NCI-H1417 treated with DMSO at 0.1 percent for 48 hours (cell line): ENCODE data around the gene CLK3.

Experiments
- DNase-seq: peaks from one replicate; lab custom pipeline; 2025; lab: John Stamatoyannopoulos, UW

Gene CLK3

DNA sequence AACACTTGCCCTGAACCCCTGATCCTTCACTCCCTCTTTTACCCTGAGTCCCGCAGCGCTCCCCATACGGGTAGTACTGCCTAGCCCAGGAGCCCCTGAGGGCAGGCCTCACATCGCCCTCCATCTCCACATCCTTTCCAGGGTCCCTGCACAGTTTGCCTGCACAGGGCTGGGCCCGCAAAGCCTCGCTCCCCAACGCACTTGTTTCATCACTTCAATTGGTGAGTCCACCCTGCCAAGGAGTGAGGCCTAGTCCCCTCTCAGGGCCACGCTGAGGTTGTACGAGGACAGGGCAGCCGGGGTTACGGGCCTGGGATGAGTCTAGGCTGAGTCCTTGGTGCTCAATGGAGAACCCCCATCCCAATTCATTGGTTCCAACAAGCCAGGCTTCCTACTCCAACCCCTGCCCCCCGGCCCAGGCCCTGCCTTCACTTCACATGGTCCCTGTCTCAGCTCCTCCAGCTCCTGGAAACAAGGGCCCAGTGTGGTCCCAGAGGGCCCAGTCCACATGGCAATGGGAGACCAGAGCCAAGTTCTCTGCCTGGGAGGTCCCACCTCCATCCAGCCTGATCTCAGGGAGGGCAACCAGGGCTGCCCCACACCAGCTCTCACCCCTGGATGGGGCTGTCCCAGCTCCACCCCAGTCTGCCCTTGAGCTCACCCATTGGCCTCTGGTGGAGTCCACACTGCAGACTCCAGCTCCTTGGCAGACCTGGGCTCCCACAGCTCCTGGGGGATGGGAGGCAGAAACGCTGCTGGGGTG, 12.4 kb upstream of the CLK3 start:
- no peak for DNase-seq

- DNase-seq = no peak
Observed at GRCh38 chr15:74603789-74604705, 11.6 kb upstream of the CLK3 start.

DNA sequence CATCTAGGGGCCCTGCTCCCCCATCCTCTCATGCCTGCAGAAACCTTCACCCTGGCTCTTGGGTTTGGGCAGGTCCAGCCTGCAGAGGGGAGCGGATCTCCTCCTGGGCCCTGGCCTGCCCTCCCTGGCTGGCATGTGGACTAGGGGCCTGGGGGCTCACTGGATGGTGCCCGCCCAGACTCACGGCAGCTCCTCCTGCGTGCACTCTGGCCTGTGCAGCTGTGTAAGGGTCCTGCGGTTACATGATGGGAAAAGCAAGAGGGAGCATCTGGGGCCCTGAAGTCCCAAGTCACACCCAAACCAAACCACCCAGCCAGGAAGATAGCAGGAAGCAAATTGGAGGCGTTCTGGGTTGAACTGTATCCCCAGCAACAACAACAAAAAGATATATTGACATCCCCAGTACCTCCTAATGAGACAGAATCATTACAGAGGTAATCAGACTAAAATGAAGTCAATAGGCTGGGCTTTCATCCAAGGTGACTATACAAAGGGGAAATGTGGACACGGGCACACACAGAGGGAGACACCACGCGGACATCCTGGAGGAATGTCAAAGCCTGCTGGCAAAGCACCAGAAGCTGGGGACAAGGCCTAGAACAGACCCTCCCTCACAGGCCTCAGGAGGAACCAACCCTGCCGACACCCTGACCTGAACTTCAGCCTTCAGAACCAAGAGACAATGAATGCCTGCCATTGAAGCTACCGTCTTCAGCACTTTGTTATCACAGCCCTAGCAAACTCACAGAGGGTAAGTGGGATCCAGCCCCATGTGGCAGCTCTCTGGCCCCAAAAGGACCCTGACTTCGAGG, 10.4 kb upstream of the CLK3 start:
- DNase-seq = no peak

GRCh38 chr15:74605795-74606150, 9.9 kb upstream of the CLK3 start:
- no peak for DNase-seq

- no peak for DNase-seq
Observed at GRCh38 chr15:74608786-74609185, 6.8 kb upstream of the CLK3 start.

DNA sequence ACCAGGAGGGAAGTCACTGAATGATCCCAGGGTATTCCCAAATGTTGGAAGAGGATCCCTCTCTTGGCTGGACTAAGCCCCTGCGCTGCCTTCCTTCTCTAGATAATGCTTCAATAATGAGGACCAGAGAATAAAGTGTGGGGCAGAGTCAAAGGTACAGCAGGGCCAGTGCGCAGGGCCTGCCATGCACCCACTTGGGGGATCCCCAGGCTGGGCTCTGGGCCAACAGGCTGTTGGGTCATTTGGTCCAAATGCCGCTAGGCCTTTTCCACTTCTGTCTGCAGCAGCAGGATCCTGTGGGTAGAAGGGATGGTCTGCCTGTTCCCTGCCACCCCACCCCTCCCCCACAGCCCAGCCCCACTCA, 5.7 kb upstream of the CLK3 start:
- no peak for DNase-seq

DNA sequence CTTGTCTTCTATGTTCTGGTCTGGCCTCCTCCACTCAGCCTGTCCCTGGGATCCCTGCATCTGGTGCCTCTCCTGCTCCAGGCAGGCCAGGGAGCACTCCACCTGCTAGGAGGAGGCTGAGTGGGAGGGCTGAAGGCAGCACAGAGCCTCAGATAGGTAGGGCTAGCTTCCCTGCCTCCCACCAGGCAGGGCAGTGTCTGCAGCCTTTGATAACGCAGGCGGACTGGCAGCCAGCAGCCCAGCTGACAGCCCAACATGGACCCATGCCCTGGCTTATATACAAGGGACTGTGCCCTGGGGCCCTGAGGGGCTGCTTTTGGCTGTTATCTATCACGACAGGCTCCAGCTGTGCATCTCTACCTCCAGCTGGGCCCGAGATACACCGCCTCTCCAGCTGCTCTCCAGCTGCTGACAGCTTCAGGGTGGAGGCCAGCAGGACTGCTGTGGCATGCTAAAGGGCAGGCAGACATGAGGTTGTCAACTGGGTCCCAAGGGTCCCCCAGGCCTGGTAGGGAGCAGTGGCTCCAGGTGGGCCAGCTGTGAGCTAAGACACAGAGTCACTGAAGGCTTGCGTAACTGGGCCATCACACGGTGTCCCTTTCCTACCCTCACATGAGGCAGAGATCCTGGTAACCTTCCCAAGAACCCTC, 5.2 kb upstream of the CLK3 start:
- no peak for DNase-seq

GRCh38 chr15:74611341-74611740, 4.3 kb upstream of the CLK3 start:
- no peak for DNase-seq

GRCh38 chr15:74611834-74612233, 3.8 kb upstream of the CLK3 start:
- DNase-seq = no peak

DNA sequence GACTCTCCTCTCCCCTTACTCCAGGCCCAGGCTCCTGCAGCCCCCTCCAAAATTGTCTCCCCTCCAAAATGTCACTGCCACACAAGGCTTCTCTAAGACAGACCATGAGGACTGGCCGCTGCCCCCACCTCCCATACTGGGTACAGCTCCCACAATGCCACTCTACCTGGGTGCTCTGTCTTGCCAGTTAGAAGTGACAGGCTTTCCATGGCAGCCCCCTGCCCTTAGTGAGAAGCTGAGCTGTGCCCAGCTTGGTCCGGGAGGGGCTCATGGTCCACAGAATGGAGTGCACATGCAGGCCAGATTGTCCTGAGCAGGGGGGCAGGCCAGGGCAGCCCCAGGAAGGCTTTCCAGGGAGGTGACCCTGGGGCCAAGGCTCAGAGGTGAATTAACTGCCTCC, 3.0 kb upstream of the CLK3 start:
- no peak for DNase-seq

GRCh38 chr15:74613089-74613952, 2.3 kb upstream of the CLK3 start:
- DNase-seq = no peak

GRCh38 chr15:74613953-74614743, 1.5 kb upstream of the CLK3 start:
- DNase-seq = no peak

GRCh38 chr15:74614744-74615507, 710 bp upstream of the CLK3 start:
- no peak for DNase-seq

- no peak for DNase-seq
Observed at GRCh38 chr15:74616366-74616939, 817 bp downstream of the CLK3 start.

DNA sequence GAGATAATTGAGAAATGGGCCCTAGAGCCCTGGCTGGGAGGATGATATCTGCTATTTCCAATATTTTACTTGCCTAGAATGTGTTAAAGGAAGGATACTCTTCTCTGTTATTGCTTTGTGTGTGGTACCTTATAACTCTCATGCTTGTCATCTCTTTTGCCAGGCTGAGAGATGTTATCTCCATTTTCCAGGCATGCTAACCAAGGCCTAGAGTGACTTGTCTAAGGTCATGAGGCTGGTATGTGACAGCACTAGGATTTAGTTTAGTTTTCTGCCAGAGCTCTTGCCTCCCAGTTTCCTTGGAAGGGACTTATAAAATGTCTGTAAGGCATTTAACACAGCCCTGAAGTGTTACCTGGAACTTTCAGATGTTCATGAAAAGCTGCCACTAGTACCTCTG, 1.4 kb downstream of the CLK3 start:
- DNase-seq = no peak

DNA sequence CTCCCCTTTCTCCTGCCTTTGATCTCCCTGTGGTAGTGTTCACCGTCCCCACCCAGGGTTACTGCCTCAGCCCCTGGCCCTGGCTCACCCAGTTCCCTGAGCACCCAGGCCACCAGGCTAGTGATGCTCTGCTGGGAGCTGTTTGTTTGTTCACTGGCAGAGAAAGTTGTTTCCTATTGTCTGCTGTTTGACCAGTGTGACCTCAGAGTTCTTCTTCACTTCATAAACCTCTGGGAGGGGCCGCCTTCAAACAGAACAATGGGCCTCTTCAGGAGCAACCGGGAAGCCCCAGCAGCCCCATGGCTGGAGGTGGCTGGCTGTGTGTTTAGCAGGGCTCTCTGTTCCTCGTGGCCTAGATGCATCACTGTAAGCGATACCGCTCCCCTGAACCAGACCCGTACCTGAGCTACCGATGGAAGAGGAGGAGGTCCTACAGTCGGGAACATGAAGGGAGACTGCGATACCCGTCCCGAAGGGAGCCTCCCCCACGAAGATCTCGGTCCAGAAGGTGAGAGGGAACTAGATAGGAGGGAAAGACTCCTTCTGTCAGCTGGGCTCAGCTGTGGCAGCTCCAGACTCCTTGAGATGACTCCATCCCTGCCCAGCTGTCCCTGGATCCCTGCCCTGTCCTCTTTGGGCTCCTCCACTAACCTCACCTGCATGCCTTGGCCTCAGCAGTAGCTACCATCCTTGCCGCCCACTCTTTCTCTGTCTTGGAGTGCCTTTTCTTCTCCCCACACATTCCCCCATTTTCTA, 3.4 kb downstream of the CLK3 start:
- DNase-seq = no peak

DNA sequence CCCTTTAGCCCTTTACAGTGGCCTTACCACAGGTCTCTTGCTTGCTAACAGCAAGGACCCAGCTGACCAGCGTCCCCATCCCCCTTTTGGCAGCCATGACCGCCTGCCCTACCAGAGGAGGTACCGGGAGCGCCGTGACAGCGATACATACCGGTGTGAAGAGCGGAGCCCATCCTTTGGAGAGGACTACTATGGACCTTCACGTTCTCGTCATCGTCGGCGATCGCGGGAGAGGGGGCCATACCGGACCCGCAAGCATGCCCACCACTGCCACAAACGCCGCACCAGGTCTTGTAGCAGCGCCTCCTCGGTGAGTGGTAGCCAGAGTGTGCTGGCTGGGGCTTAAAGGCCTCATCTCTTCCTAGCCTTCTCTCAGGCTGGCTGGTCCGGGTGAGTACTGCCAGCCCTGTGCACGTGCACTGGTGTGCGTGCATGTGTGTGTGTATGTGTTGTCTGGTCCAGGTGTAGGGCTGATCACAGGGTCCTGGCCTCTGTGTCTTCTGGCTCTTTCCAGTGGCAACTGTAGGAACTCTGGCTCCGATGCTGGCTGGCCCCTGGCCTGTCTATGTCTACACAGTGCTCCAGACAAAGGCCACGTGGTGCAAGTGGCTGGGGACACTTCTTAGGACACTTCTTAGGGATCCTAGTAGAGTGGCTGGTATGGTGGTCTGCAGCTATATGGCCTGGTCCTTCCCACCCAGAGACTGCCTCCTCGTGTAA, 4.4 kb downstream of the CLK3 start:
- DNase-seq = no peak
